Mucosa of stomach (tissue), 1 donor: ENCODE measurements around the gene ABO.
"Not testable (repeated sequence)": the region's sequence is repeated elsewhere in the genome, so short reads cannot be mapped to it uniquely, and the experiment has no call there.

Experiments
- H3K27me3 ChIP-seq: one replicate; pipeline ENCODE4 v1.7.0; 2013; ENCODE audit warnings: mild to moderate bottlenecking, low read length; ENCODE audit not compliant: control insufficient read depth, insufficient read depth
- H3K36me3 ChIP-seq: one replicate; pipeline ENCODE4 v1.7.0; 2013; ENCODE audit warnings: low read length; ENCODE audit not compliant: control insufficient read depth, insufficient read depth
- H3K4me1 ChIP-seq: one replicate; pipeline ENCODE4 v1.7.0; 2013; ENCODE audit warnings: mild to moderate bottlenecking, low read length; ENCODE audit not compliant: control insufficient read depth, insufficient read depth
- H3K4me3 ChIP-seq: one replicate; pipeline ENCODE4 v1.7.0; 2013; ENCODE audit warnings: low read length
- H3K9ac ChIP-seq: one replicate; pipeline ENCODE4 v1.7.0; 2013; ENCODE audit warnings: mild to moderate bottlenecking, low read length, moderate library complexity
- H3K9me3 ChIP-seq: one replicate; pipeline ENCODE4 v1.7.0; 2013; ENCODE audit warnings: mild to moderate bottlenecking, low read length, moderate library complexity; ENCODE audit not compliant: control insufficient read depth
- donor health status: Pancreatic carcinoma.

The ABO gene

DNA sequence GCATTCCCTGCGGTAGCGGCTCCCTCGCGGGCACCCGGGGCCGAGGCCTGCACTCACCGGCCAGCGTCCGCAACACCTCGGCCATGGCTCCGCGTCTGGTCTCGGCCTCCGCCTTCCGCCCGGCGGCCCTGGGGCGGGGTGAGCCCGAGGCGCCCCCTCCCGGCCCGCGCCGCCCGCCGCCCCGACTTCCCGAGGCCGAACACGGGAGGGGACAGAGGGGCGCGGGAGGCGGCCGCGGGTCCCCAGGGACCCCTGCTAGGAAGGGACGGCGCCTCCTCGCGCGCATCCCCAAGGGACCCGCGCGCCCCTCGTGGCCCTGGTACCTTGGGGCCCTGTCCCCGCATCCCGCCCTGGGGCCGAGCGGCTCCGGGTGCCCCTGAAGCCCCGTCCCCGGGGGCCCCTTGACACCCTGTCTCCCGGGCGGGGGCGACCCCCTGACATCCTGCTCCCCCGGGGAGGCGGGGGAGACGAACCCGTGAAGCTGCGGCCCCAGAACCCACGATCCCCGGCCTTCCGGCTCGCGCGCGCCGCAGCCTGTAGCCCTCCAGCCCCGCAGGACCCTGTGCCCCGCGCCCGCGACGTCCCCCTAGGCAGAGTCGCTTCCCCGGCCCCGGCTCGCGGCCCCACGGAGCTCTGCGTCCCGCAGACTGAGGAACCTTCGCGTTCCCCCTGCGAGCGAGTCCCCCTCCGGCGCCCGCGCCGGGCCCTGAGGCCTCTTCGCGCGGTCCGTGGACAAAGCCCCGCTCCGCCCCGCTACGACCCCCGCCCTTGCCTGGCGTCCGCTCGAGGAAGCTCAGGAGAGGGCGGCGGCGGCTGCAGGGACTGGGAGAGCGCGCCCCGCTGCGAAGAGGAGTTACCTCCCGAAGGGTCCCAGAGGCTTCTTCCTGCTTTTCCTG, at the start of gene ABO:
TSS of gene ABO (minus strand) at position 97 of the 896 bp plus-strand sequence.
- Histone ChIP-seq H3K4me3 (peak within 1 kb of the TSS; percentile 67), H3K9me3 (no peaks in the 10 kb centered on the region), H3K4me1 (peaks cover 17% of the 10 kb centered on the region), H3K27me3 (no peaks in the 10 kb centered on the region), H3K9ac (peak within 1 kb of the TSS; percentile 85), H3K36me3 (no peaks in the 10 kb centered on the region)

DNA sequence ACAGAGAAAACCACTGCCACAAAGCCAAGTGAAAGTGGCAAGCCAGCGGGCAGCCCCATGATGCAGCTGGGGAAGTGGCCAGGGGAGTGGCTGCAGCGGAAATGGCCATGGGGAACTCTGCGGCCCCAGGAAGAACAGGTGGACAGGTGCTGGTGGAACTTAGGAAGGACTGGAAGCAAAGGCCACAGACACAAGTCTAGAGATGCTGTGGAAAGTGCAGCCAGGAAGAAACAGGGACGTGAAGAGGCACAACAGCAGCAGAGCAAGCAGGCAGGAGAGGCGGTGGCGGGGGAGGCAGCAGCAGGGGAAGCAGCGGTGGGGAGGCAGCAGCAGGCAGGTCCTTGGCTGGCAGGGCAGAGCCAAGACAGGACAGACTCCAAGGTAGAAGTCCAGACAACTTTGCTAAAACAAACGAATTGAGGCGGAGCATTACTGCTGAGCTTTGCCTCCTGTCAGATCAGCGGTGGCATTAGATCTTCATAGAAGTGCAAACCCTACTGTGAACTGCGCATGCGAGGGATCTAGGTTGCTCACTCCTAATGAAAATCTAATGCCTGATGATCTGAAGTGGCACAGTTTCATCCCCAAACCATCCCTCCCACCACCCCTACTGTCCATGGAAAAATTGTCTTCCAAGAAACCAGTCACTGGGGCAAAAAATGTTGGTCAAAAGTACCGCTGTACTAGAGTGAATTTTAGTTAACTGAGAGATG, 49.1 kb upstream of the ABO start:
- H3K4me1 ChIP-seq: no peaks in the 10 kb centered on the region
- no peak overlapping the region for H3K9ac ChIP-seq
- no peaks in the 10 kb centered on the region for H3K36me3 ChIP-seq
- H3K9me3 ChIP-seq: no peaks in the 10 kb centered on the region
- H3K4me3 ChIP-seq: no peak overlapping the region
- H3K27me3 ChIP-seq: no peaks in the 10 kb centered on the region

DNA sequence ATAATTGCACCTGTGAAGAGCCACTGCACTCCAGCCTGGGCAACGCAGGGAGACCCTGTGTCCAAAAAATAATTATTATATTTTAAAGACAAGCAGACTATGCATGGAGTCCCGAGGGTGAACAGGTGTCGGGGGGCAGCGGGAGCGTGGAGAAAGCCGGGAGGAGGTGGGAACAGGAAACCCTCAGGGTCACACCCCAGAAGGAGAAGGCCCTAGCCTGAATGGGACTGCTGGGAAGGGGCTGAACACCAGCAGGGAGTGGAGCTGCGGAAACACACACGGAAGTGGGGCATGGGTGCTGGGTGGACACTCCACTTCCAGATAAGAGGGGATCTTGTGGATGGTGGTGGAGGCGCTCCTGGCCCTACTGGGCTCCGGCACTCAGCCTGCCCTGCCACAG, 48.2 kb upstream of the ABO start:
- no peak overlapping the region for H3K9ac ChIP-seq

DNA sequence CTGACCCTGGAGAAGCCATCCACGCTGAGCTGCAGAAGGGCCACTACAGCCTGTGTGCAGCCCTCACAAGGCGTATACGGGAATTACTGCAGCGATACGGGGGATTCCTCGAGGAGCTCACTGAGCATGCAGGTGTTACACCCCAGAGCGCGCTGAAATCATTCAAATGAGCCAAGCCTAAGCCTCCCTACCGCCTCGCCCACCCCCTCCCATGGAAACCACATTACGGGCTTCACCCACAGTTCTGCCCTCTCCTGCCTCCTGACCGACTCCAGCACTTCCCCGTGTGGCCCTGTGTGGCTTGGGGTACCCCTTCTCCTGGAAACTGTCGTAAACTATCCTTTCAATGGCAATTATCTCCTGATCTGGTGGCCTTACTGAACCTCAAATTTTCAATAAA, 47.7 kb upstream of the ABO start:
- Histone ChIP-seq H3K27me3 (no peaks in the 10 kb centered on the region), H3K36me3 (no peaks in the 10 kb centered on the region), H3K4me3 (no peak overlapping the region), H3K4me1 (no peaks in the 10 kb centered on the region), H3K9me3 (no peaks in the 10 kb centered on the region), H3K9ac (no peak overlapping the region)

More for the DNA sequence above, 48.2 kb upstream of the ABO start:
- H3K9me3 ChIP-seq: no peaks in the 10 kb centered on the region
- H3K4me3 ChIP-seq: no peak overlapping the region
- no peaks in the 10 kb centered on the region for H3K27me3 ChIP-seq
- no peaks in the 10 kb centered on the region for H3K4me1 ChIP-seq
- no peaks in the 10 kb centered on the region for H3K36me3 ChIP-seq

DNA sequence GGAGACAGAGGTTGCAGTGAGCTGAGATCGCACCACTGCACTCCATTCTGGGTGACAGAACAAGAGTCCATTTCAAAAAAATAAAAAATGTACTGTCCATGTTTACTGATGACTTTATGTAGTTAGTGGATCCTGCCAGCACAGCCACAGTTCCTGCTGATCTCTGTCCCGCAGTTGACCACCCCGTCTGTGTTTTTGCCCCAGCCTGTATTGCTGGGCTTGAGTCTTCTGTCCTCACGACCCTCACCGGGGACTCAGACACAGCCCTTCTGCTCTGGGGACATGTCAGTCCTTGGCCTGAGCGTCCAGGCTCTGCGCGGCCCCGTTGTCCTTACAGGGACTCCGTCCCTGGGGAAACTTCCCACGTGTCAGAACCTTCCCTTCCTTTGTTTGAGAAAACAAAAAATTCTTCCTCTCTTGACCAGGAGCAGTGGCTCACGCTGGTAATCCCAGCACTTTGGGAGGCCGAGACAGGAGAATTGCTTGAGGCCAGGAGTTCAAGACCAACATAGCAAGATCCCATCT, 46.5 kb upstream of the ABO start:
- Histone ChIP-seq H3K36me3 (no peaks in the 10 kb centered on the region), H3K4me1 (no peaks in the 10 kb centered on the region), H3K9me3 (no peaks in the 10 kb centered on the region), H3K27me3 (no peaks in the 10 kb centered on the region), H3K4me3 (no peak overlapping the region), H3K9ac (no peak overlapping the region)

DNA sequence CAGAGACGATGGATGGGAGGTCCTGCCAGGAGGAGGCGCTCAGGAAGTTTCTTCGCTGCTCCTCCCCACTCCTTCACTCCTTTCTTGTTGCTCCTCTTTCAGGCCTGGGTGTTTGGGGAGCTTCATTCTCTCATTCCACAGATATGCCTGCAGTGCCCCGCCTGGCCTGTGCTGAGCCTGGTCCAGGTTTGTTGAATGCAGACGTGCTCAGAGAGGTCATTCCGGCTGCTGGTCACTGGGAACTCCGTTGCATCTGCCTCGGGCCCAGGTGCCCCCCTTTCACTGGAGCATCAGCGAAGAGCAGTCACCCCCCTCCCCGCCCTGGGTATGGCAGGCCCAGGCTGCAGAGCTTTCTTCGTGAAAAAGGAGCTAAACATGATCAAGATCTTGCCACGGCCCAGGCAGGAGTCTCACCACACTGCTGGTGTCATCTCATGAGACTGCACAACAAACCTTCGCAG, 45.5 kb upstream of the ABO start:
- Histone ChIP-seq H3K4me1 (no peaks in the 10 kb centered on the region), H3K4me3 (no peak overlapping the region), H3K9ac (no peak overlapping the region), H3K27me3 (no peaks in the 10 kb centered on the region), H3K36me3 (no peaks in the 10 kb centered on the region), H3K9me3 (no peaks in the 10 kb centered on the region)

DNA sequence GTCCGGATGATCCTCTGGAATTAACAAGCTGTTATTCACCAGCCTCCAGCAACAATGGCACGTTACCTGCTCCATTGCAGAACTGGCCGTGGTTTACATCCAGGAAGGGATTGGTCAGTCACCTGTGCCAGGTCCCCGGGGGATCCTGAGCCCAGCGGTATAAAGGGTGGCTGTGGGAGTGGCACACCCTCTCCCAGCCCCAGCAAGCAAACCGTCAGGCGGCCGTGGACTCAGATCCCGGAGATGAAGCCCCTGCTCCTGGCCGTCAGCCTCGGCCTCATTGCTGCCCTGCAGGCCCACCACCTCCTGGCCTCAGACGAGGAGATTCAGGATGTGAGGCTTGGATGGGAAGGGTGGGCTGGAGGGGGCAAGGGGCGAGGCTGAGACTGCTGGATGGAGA, 42.5 kb upstream of the ABO start:
- H3K4me3 ChIP-seq, H3K4me1 ChIP-seq, H3K9ac ChIP-seq, H3K27me3 ChIP-seq, H3K9me3 ChIP-seq, H3K36me3 ChIP-seq: not testable (repeated sequence)

DNA sequence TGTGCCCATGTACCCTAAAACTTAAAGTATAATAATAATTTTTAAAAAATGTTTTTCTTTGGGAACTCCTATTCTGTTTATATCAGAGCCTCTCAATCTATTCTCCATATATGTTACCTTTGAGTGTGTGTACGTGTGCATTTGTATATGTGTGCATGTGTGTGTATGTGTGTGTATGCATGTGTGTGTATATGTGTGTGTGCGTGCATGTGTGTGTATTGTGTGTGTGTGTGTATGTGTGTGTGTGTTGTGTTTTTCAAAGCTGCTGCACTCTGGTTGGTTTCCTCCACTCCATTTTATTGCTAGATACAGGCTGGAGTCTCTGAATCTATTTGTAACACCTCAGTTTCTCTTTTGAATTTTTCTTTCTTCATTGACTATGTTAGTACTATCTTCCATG, 41.0 kb upstream of the ABO start:
- no peak overlapping the region for H3K9ac ChIP-seq
- no peak overlapping the region for H3K4me3 ChIP-seq
- H3K4me1 ChIP-seq: no peaks in the 10 kb centered on the region
- no peaks in the 10 kb centered on the region for H3K27me3 ChIP-seq
- no peaks in the 10 kb centered on the region for H3K36me3 ChIP-seq
- H3K9me3 ChIP-seq: no peaks in the 10 kb centered on the region

DNA sequence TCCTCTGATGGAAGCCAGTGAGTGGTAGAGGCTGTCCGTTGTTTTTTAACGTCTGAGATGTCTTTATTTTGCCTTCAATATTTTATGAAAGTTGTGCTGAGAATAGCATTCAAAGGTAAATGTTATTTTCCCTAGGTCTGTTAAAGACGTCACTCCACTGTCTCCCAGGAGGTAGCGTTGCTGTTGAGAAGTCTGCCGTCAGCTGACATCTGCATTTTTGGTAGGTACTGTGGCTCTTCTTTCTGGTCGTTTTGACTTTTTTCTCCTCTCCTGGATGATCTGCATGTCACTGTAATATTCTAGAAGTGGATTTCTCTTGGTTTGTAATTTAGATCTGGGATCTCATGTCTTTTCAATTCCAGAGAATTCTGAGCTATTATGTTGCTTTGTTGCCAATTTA, 34.6 kb upstream of the ABO start:
- H3K36me3 ChIP-seq: no peaks in the 10 kb centered on the region
- H3K9ac ChIP-seq: no peak overlapping the region
- H3K9me3 ChIP-seq: no peaks in the 10 kb centered on the region
- no peak overlapping the region for H3K4me3 ChIP-seq
- no peaks in the 10 kb centered on the region for H3K27me3 ChIP-seq
- no peaks in the 10 kb centered on the region for H3K4me1 ChIP-seq

DNA sequence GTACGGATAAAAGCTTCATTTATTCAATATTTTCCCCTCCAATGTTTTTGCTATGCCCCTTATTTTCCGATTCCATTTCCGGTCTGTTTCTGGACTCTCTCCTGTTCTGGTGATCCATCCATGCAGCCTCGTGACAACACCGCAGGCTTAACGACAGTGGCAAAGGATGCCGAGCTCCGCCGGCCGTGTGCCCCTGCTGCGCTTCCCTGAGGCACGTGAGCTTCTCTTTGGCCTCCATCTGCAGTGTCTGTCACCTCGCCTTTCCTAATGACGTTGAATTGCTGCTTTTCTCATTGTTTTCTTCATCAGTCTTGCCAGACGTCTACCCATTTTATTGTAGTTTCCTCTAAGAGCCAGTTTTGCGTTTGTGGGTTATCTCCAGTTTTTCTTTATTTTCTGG, 32.3 kb upstream of the ABO start:
- H3K4me3 ChIP-seq: no peak overlapping the region

DNA sequence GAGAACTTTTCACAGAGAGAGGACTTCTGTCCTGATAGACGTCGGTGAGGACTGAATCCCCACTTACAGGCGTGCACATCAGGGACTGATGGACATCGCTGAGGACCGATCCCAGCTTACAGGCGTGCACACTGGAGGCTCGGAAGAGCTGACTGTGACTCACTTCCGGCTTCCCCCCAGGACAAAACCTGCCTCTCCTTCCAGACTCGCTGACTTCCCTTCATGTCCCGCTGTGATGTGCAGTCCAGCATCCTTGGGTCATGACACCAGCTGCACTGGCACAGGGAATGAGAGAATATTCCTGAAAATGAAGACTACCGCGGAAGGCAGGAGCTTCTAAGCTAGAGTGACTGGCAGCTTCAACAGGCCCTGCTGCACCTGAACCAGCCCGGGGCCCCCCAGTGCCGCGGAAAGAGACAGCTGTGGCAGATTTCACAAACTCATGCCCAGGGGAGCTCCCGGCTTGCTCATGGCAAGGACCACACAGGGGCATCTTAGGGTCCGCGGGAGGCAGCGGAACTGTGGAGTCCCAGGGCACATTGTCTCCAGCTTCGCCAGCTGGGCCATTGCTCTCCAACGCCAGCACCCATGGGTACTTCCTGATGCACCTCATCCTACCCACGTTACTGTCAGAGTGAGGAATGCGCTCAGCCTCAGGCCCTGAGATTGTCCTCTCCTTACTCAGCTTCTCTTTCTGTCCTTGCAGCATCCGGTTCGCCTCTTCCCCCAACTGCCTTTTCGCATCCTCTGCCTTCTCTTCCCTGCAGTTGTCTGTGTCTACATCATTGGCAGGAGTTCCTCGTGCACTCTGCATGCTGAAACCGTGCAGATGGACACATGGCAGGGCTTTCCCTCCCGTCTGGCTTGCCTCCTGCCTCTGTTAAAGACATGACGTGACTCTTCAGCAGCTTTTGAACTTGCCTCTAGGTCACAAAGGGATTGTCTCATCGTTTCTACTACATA, 31.5 kb upstream of the ABO start:
- no peak overlapping the region for H3K9ac ChIP-seq
- H3K4me1 ChIP-seq: no peaks in the 10 kb centered on the region
- no peaks in the 10 kb centered on the region for H3K27me3 ChIP-seq
- H3K36me3 ChIP-seq: no peaks in the 10 kb centered on the region
- H3K4me3 ChIP-seq: no peak overlapping the region
- no peaks in the 10 kb centered on the region for H3K9me3 ChIP-seq

More for the DNA sequence above, 32.3 kb upstream of the ABO start:
- no peaks in the 10 kb centered on the region for H3K4me1 ChIP-seq
- H3K36me3 ChIP-seq: no peaks in the 10 kb centered on the region
- H3K27me3 ChIP-seq: no peaks in the 10 kb centered on the region
- H3K9ac ChIP-seq: no peak overlapping the region
- no peaks in the 10 kb centered on the region for H3K9me3 ChIP-seq
